GM12865 (cell line): ENCODE results near the gene MAP3K13.
"Not testable (repeated sequence)": the region's sequence is repeated elsewhere in the genome, so short reads cannot be mapped to it uniquely, and the experiment has no call there.

Source experiments
- DNase-seq: peaks from one replicate; pipeline ENCODE4 v3.0.0; 2010; ENCODE audit warnings: low read depth
- H3K4me3 ChIP-seq: 2 replicates; pipeline ENCODE4 v1.5.1; 2011; ENCODE audit warnings: mild to moderate bottlenecking, low read depth, low read length, control low read depth
- CTCF ChIP-seq: IDR thresholded peaks from 2 replicates; pipeline ENCODE4 v1.5.1; 2011; ENCODE audit warnings: low read length, control low read depth, low read depth, inconsistent platforms; ENCODE audit not compliant: insufficient read depth; ENCODE audit errors: missing control alignments

Gene MAP3K13

DNA sequence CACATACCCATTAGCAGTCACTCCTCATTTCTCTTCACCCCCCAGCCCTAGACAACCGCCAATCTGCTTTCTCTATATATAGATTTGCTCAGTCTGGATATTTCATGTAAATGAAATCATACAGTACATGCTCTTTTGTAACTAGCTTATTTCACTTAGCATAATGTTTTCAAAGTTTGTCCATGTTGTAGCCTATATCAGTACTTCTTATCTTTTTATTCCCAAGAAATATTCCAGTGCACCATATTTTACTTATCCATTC, 3.1 kb downstream of the MAP3K13 start:
- no peak for DNase-seq
- no peak overlapping the region for H3K4me3 ChIP-seq
- no peak for TF ChIP-seq CTCF

GRCh38 chr3:185366913-185367312, 4.0 kb downstream of the MAP3K13 start:
- no peak for DNase-seq
- no peak for TF ChIP-seq CTCF
- H3K4me3 ChIP-seq, result no peak overlapping the region

DNA sequence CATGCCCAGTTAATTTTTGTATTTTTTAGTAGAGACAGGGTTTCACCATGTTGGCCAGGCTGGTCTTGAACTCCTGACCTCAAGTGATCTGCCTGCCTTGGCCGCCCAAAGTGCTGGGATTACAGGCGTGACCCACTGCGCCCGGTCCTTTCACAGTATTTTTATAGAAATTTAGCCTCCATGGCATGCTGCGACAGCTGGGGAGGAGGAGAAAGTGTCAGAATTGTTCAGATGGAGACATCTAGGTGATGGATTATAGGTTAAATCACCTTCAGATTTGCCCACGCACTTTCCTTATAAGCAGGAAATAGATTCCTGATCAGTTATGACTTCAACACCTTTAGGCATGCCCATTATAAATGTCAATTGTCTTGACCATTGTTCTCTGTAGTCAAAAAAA, 7.4 kb downstream of the MAP3K13 start:
- DNase-seq, H3K4me3 ChIP-seq: not testable (repeated sequence)

- no peak for DNase-seq
- TF ChIP-seq CTCF, result no peak
- no peak overlapping the region for H3K4me3 ChIP-seq
Observed at GRCh38 chr3:185371306-185372074, 8.6 kb downstream of the MAP3K13 start.

DNA sequence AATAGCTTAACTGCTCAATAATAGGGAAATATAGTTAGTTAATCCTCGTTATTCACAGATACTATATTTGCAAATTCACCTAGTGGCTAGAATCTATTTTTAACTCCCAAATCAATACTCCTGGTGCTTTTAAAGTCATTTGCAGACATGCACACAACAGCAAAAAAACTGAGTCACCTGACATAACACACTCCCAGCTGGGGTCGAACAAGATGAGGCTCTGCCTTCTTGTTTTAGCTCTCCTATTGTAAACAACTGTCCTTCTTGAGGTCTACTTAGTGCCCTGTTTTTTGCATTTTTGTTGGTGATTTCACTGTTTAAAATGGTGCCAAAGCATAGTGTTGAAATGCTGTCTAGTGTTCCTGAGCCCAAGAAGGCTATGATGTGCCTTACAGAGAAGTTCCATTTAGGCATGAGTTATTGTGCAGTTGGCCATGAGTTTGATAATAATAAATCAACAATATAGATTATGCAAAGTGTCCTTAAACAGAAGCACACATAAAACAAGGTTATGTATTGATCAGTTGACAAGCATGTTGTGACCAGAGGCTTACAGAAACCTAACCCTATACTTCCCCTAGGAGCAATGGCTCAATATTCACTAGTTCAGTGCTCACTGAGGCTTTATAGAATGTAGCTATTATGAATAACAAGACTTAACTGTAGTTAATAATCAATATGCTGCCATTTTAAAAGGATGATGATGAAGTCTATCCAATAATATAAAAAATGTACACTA, 18.6 kb downstream of the MAP3K13 start:
- H3K4me3 ChIP-seq, result no peak overlapping the region
- no peak for TF ChIP-seq CTCF
- DNase-seq, result no peak

DNA sequence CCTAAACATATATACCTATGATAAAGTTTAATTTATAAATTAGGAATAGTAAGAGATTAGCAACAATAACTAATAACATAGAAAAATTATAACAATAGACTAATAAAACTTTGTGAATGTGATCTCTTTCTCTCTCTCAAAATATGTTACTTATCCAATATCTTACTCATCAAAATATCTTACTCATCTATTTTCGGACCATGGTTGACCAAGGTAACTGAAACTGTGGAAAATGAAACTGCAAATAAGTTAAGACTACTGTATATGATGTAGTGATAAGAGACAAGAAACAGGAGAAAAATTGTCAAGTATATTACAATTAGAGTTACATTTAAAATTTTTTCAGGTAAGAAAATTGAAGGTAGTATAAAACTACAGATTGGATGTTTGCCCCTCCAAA, 19.2 kb downstream of the MAP3K13 start:
- TF ChIP-seq CTCF, result no peak
- DNase-seq, result no peak
- no peak overlapping the region for H3K4me3 ChIP-seq

GRCh38 chr3:185386515-185386914, 23.6 kb downstream of the MAP3K13 start:
- H3K4me3 ChIP-seq, DNase-seq: not testable (repeated sequence)

GRCh38 chr3:185387646-185388045, 24.7 kb downstream of the MAP3K13 start:
- no peak overlapping the region for H3K4me3 ChIP-seq
- no peak for DNase-seq
- TF ChIP-seq CTCF, result no peak
